Stimulated activated CD8-positive, alpha-beta memory T cell treated with anti-CD3 and anti-CD28 coated beads, Interleukin-4, amount 100 ng/mL, for 48 hours (primary cell): ENCODE data around the gene SATB2.

Source experiments
- DNase-seq: peaks from one replicate; pipeline ENCODE4 v3.0.0-alpha.2; 2020

SATB2 gene

GRCh38 chr2:199465390-199465789 is 7.7 kb upstream of the SATB2 start:
- DNase-seq, result no peak

- DNase-seq, result no peak
Observed at GRCh38 chr2:199464606-199465352, 7.0 kb upstream of the SATB2 start.

GRCh38 chr2:199463708-199464605 is 6.2 kb upstream of the SATB2 start:
- no peak for DNase-seq

GRCh38 chr2:199462956-199463692 is 5.4 kb upstream of the SATB2 start:
- DNase-seq, result peak; percentile 82

- DNase-seq, result no peak
Observed at GRCh38 chr2:199462347-199462955, 4.7 kb upstream of the SATB2 start.

GRCh38 chr2:199461711-199462346 is 4.1 kb upstream of the SATB2 start:
- no peak for DNase-seq

GRCh38 chr2:199460846-199461710 is 3.3 kb upstream of the SATB2 start:
- DNase-seq, result no peak

GRCh38 chr2:199460101-199460671 is 2.4 kb upstream of the SATB2 start:
- DNase-seq, result no peak

- peak; percentile 79 for DNase-seq
Observed at GRCh38 chr2:199459286-199460100, 1.8 kb upstream of the SATB2 start.

GRCh38 chr2:199458806-199459285 is 1.1 kb upstream of the SATB2 start:
- DNase-seq, result no peak

- no peak for DNase-seq
Observed at GRCh38 chr2:199458009-199458805, 468 bp upstream of the SATB2 start.

GRCh38 chr2:199456383-199457146 is 1.2 kb downstream of the SATB2 start:
- DNase-seq, result no peak

- no peak for DNase-seq
Observed at GRCh38 chr2:199455545-199456382, 2.0 kb downstream of the SATB2 start.

- DNase-seq, result no peak
Observed at GRCh38 chr2:199455210-199455544, 2.6 kb downstream of the SATB2 start.

GRCh38 chr2:199452991-199453379 is 4.8 kb downstream of the SATB2 start:
- no peak for DNase-seq

GRCh38 chr2:199452260-199452990 is 5.3 kb downstream of the SATB2 start:
- DNase-seq, result no peak

- DNase-seq, result no peak
Observed at GRCh38 chr2:199449956-199450355, 7.8 kb downstream of the SATB2 start.
